ENCODE measurements around the gene SPON1. TPM values are rescaled to one million over a fixed set of nuclear protein-coding genes. Genes with fewer than 3 reads are reported as not detected.

SPON1 gene
- total RNA-seq, 1 donor from 2014 or later: 13.2 TPM

DNA sequence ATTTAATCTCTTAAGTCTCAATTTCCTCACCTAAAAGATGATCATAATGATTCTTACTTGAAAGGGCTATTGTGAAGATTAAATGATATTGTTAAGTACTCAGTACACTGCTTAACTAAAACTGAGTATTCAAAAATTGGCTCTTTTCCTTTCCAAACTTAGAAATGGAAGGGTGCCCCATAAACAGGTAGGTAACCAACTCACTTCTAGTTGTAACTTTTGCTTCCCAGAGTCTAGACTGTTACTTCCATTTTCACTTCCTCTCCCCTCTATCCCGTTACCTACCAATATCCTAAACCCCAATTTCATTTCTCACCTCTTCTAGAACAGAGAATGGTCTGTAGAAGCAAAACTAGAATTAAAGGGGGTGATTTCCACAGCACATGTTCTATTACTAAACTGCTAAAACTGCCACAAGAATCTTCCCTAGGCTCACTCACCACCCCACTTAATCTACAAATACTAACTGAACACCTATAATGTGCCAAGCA lies 346.4 kb downstream of the SPON1 start:
- Mint-ChIP-seq H3K27me3 (ENCODE audit: low read depth) (no peaks in the 10 kb centered on the region), H3K9me3 (no peaks in the 10 kb centered on the region), H3K4me3 (no peak overlapping the region), H3K36me3 (ENCODE audit: low read depth) (no peaks in the 10 kb centered on the region), H3K27ac (ENCODE audit: unreplicated experiment) (no peak overlapping the region), H3K4me1 (peaks cover 17% of the 10 kb centered on the region)
- no peak for DNase-seq (ENCODE audit: low read depth, low spot score)
- no peak for TF ChIP-seq CTCF (conservative IDR thresholded peaks at IDR 0.05)

DNA sequence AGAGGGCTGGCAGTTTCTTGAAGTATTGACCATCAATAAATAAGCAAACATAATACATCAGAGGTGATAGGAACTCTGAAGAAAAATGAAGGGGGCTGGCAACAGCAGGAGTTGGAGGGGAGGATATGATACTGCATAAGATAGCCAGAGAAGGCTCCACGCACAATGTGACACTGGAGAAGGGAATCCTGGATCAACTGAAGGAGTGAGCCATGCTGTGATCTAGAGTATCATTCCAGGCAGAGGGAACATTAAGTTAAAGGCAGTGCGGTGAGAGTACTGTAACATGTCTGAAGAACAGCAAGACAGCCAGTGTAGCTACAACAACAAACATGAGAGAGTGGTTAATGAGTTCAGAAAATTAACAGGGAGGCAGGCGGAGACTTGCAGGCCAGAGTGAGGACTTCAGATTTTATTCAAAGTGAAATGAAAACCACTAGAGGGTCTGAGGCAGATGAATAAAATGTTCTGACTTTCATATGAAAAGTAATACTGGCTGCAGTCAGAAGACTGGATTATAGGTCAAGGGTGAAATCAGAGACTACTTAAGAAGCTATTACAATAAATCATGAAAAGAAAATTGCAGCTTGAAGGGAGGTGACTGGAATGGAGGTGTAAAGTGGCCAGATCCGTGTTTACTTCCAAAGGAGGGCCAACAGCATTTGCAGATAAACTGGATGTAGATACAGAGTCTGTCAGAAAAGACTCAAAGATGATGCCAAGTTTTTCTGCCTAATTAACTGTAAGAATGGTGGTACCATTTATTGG lies 347.1 kb downstream of the SPON1 start:
- H3K27me3 Mint-ChIP-seq (ENCODE audit: low read depth): no peaks in the 10 kb centered on the region
- no peak for DNase-seq (ENCODE audit: low read depth, low spot score)
- peaks cover 10% of the 10 kb centered on the region for H3K4me1 Mint-ChIP-seq
- TF ChIP-seq CTCF (conservative IDR thresholded peaks at IDR 0.05): no peak
- no peaks in the 10 kb centered on the region for H3K9me3 Mint-ChIP-seq
- H3K4me3 Mint-ChIP-seq: no peak overlapping the region
- H3K36me3 Mint-ChIP-seq (ENCODE audit: low read depth): no peaks in the 10 kb centered on the region
- H3K27ac Mint-ChIP-seq (ENCODE audit: unreplicated experiment): no peak overlapping the region

- H3K9me3 Mint-ChIP-seq: no peaks in the 10 kb centered on the region
- H3K4me1 Mint-ChIP-seq: peaks cover 5% of the 10 kb centered on the region
- no peaks in the 10 kb centered on the region for H3K36me3 Mint-ChIP-seq (ENCODE audit: low read depth)
- no peak overlapping the region for H3K4me3 Mint-ChIP-seq
- no peak for TF ChIP-seq CTCF (conservative IDR thresholded peaks at IDR 0.05)
- H3K27me3 Mint-ChIP-seq (ENCODE audit: low read depth): no peaks in the 10 kb centered on the region
- H3K27ac Mint-ChIP-seq (ENCODE audit: unreplicated experiment): no peak overlapping the region
- DNase-seq (ENCODE audit: low read depth, low spot score): no peak
These were observed 348.2 kb downstream of the SPON1 start for GRCh38 chr11:14310679-14311078.

DNA sequence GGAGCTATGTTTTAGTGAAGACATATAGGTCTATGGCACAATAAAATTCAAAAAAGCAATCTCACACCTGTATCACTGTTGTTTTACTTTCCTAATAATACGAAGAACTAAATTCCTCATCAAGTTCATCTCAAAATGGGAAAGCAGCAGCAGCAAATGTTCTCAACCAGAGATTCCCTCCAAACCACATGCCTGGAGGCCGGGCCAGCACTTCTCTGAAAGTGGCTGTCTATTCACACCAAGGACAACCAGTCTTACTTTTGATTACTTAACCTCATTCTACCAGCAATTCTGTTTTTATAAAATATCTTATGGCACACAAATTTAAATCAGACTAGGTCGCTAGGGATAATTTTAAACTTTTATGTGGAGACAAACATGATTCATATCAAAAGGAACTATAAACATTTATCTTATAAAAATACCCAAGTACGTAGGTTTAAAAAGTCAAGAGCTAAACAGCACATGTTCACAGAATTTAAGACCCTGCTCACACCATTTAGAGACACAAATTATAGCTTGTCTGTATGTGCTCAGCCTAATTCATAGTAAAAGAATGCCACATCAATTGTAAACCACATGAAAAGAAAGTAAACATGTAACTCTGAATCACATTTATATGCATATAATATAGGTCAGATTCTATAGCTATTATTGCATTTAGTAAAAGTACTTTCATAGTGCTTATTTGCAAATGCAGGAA lies 350.4 kb downstream of the SPON1 start:
- no peak for DNase-seq (ENCODE audit: low read depth, low spot score)
- H3K4me3 Mint-ChIP-seq: no peak overlapping the region
- H3K36me3 Mint-ChIP-seq (ENCODE audit: low read depth): no peaks in the 10 kb centered on the region
- no peak for TF ChIP-seq CTCF (conservative IDR thresholded peaks at IDR 0.05)
- no peak overlapping the region for H3K27ac Mint-ChIP-seq (ENCODE audit: unreplicated experiment)
- no peaks in the 10 kb centered on the region for H3K4me1 Mint-ChIP-seq
- H3K9me3 Mint-ChIP-seq: no peaks in the 10 kb centered on the region
- H3K27me3 Mint-ChIP-seq (ENCODE audit: low read depth): no peaks in the 10 kb centered on the region

- H3K4me1 Mint-ChIP-seq: no peaks in the 10 kb centered on the region
- no peak overlapping the region for H3K4me3 Mint-ChIP-seq
- no peak overlapping the region for H3K27ac Mint-ChIP-seq (ENCODE audit: unreplicated experiment)
- H3K27me3 Mint-ChIP-seq (ENCODE audit: low read depth): no peaks in the 10 kb centered on the region
- DNase-seq (ENCODE audit: low read depth, low spot score): no peak
- no peaks in the 10 kb centered on the region for H3K9me3 Mint-ChIP-seq
- H3K36me3 Mint-ChIP-seq (ENCODE audit: low read depth): no peaks in the 10 kb centered on the region
- no peak for TF ChIP-seq CTCF (conservative IDR thresholded peaks at IDR 0.05)
These were observed 351.6 kb downstream of the SPON1 start for GRCh38 chr11:14314127-14314526.

All from neural crest cell (in vitro differentiated cells).